Effector CD4-positive, alpha-beta T cell (primary cell): ENCODE measurements around the gene ABI2.

Experiments
- DNase-seq: peaks from one replicate; pipeline ENCODE4 v3.0.0-alpha.2; 2020

The ABI2 gene

GRCh38 chr2:203484266-203485112, 156.3 kb downstream of the ABI2 start:
- DNase-seq: peak; percentile 29

GRCh38 chr2:203489531-203489930, 161.3 kb downstream of the ABI2 start:
- no peak for DNase-seq

GRCh38 chr2:203490391-203490790, 162.2 kb downstream of the ABI2 start:
- no peak for DNase-seq

GRCh38 chr2:203492965-203493364, 164.8 kb downstream of the ABI2 start:
- no peak for DNase-seq
